ENCODE results near the gene CCDC149.

- TF ChIP-seq CTCF (IDR thresholded peaks at IDR 0.05): no peak
- no peak for TF ChIP-seq TCF7L2 (IDR thresholded peaks at IDR 0.05; ENCODE audit: low read depth, low read length)
- no peak for TF ChIP-seq POLR2AphosphoS5 (IDR thresholded peaks at IDR 0.05; ENCODE audit: low read depth, low read length)
- no peak for TF ChIP-seq SIN3A (IDR thresholded peaks at IDR 0.05; ENCODE audit: borderline replicate concordance, insufficient read depth, low read depth, low read length)
- TF ChIP-seq REST (IDR thresholded peaks at IDR 0.05; ENCODE audit: insufficient read depth in 1 of 2, low read depth in 2 of 2, low read length in 1 of 2): no peak
These were observed 140.7 kb downstream of the CCDC149 start for GRCh38 chr4:24772061-24772705.

Measured in Panc1 (cell line).